Measurements from ENCODE around the gene ANKDD1A. TPM values are rescaled to one million over a fixed set of nuclear protein-coding genes. Genes with fewer than 3 reads are reported as not detected.

The ANKDD1A gene
- total RNA-seq, 1 donor from 2014 or later: 17.7 TPM

DNA sequence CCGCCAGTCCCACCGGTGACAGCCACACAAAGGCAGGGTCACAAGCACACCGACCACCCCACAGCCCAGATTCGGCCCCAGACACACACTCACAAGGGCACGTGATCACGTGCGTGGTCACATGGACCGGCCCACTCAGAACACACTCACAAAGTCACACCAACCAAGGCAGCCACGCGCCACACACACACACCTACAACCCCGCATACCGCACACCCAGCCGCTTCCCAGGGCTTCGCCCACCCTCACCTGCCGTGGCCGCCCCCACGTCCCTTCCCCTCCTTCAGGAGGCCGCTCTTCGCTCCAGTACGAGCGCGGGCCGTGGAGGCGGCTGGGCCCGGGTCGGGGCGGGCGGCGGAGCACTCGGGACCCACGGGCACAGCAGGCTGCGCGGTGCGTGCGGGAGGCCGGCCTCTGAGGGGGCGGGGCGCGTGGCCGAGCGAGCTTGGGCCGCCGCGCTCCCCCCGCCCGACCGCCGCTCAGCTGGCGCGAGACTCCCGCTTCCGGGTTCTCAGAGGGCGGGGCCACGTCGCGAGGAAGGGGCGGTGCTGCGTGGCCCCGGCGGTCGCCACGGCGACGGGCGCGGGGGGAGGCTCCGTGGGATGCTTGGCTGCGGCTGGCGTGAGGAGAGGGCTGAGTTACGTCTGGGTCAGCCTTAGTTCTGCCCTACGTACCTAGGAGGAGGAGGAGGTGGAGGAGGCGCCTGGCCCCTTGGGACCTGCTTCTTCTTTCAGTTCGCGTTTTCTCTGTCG lies 77.9 kb downstream of the ANKDD1A start, which contains the start of gene SPG21:
Gene SPG21 (minus strand): TSS at position 499 of the 752 bp plus-strand sequence. CDS start 6,345 bp downstream, outside the sequence.
- H3K36me3 ChIP-seq: no peaks in the 10 kb centered on the region
- H3K9me3 ChIP-seq: no peaks in the 10 kb centered on the region
- intact Hi-C loops (cut with DNase I): no loop called here
- H3K27ac ChIP-seq: peak within 1 kb of the TSS; percentile 86
- no peaks in the 10 kb centered on the region for H3K27me3 ChIP-seq
- TF ChIP-seq CTCF (IDR thresholded peaks at IDR 0.05) (no peak), POLR2AphosphoS5 (IDR thresholded peaks at IDR 0.05; ENCODE audit: insufficient read depth in 1 of 2, low read depth in 1 of 2) (peak in 1 of 2 donors; percentile 75), POLR2A (IDR thresholded peaks at IDR 0.05) (peak in 1 of 2 donors; percentile 29)
- H3K4me1 ChIP-seq: peaks cover 50% of the 10 kb centered on the region
- peak within 1 kb of the TSS; percentile 70 to 99 for H3K4me3 ChIP-seq
- DNase-seq (ENCODE audit: extremely low spot score in 2 of 2): peak in 1 of 2 donors; percentile 91

DNA sequence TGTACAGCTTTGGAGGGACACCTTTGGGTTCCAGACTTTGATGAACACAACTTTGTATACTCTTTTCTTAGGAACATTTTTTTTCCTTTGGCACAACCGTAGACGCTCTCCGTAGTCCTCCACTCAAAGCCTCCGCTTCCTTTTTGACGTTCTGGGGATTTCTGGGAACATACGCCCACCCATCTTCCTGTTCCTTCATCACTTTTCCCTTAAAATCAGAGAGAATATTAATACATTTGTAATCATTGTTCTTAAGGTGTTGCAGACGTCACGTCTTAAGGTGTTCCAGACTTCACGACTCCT lies 78.4 kb downstream of the ANKDD1A start:
- Histone ChIP-seq H3K27me3 (no peaks in the 10 kb centered on the region), H3K27ac (peak overlapping the region; percentile 86), H3K4me1 (peaks cover 45% of the 10 kb centered on the region), H3K4me3 (peak overlapping the region; percentile 70 to 99), H3K9me3 (no peaks in the 10 kb centered on the region), H3K36me3 (no peaks in the 10 kb centered on the region)
- intact Hi-C loops (cut with DNase I): no loop called here
- TF ChIP-seq CTCF (IDR thresholded peaks at IDR 0.05) (no peak), POLR2AphosphoS5 (IDR thresholded peaks at IDR 0.05; ENCODE audit: insufficient read depth in 1 of 2, low read depth in 1 of 2) (no peak), POLR2A (IDR thresholded peaks at IDR 0.05) (no peak)
- no peak for DNase-seq (ENCODE audit: extremely low spot score in 2 of 2)

GRCh38 chr15:64991536-64992135 lies 79.9 kb downstream of the ANKDD1A start:
- Histone ChIP-seq H3K27ac (no peak overlapping the region), H3K9me3 (no peaks in the 10 kb centered on the region), H3K36me3 (no peaks in the 10 kb centered on the region), H3K4me1 (peaks cover 30% of the 10 kb centered on the region), H3K4me3 (no peak overlapping the region), H3K27me3 (no peaks in the 10 kb centered on the region)
- intact Hi-C loops (cut with DNase I): no loop called here
- no peak for TF ChIP-seq POLR2A (IDR thresholded peaks at IDR 0.05)
- no peak for TF ChIP-seq POLR2AphosphoS5 (IDR thresholded peaks at IDR 0.05; ENCODE audit: insufficient read depth in 1 of 2, low read depth in 1 of 2)
- TF ChIP-seq CTCF (IDR thresholded peaks at IDR 0.05): no peak
- DNase-seq (ENCODE audit: extremely low spot score in 2 of 2): no peak

DNA sequence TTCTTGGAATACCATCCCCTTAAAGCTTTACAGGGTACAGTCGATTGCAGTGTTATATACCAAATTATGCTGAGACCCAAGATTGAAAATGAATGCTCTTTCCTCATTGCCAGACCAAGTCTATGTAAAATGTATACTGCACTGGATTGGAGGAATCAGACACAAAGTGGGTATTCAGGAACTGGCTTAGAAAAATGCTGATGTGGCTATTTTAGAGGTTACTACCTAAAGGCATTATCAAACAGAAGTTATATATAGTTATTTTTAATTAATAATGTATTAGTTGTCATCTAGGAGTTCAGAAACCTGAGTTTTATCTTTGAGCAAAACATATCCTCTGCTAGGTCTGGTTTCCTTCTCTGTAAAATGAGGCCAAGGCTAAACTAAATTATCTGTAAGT lies 81.6 kb downstream of the ANKDD1A start:
- intact Hi-C loops (cut with DNase I): no loop called here
- no peak overlapping the region for H3K27ac ChIP-seq
- TF ChIP-seq POLR2AphosphoS5 (IDR thresholded peaks at IDR 0.05; ENCODE audit: insufficient read depth in 1 of 2, low read depth in 1 of 2): no peak
- no peak for TF ChIP-seq POLR2A (IDR thresholded peaks at IDR 0.05)
- no peak for TF ChIP-seq CTCF (IDR thresholded peaks at IDR 0.05)

DNA sequence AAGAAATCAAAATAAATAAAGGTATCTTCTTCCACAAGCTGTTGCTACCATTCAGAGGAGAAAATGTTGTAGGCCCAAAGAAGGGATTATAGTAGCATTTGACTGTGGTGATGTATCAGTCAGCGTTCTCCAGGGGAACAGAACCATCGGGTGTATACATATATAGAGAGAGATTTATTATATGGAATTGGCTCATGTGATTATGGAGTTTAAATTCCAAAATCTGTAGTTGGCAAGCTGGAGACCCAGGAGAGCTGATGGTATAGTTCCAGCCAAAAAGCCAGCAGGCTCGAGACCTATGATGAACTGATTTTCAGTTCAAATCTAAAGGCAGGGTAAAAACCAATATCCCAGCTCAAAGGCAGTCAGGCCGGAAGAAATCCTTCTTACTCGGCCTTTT lies 85.4 kb downstream of the ANKDD1A start:
- intact Hi-C loops (cut with DNase I): no loop called here
- Histone ChIP-seq H3K27me3 (no peaks in the 10 kb centered on the region), H3K36me3 (no peaks in the 10 kb centered on the region), H3K27ac (no peak overlapping the region), H3K9me3 (no peaks in the 10 kb centered on the region), H3K4me3 (no peak overlapping the region), H3K4me1 (no peaks in the 10 kb centered on the region)
- TF ChIP-seq POLR2AphosphoS5 (IDR thresholded peaks at IDR 0.05; ENCODE audit: insufficient read depth in 1 of 2, low read depth in 1 of 2): no peak
- no peak for TF ChIP-seq CTCF (IDR thresholded peaks at IDR 0.05)
- no peak for TF ChIP-seq POLR2A (IDR thresholded peaks at IDR 0.05)
- DNase-seq (ENCODE audit: extremely low spot score in 2 of 2): no peak

More for the DNA sequence above, 81.6 kb downstream of the ANKDD1A start:
- Histone ChIP-seq H3K36me3 (no peaks in the 10 kb centered on the region), H3K4me3 (no peak overlapping the region), H3K27me3 (no peaks in the 10 kb centered on the region), H3K9me3 (no peaks in the 10 kb centered on the region), H3K4me1 (peaks cover 13% of the 10 kb centered on the region)
- DNase-seq (ENCODE audit: extremely low spot score in 2 of 2): no peak

All from vagina (tissue), 2 donors.